HG03571 (cell line): Measurements from ENCODE around the gene TSNAXIP1.

Experiments used
- ATAC-seq: cut with Tn5 transposase; IDR thresholded peaks from one replicate; pipeline ENCODE4 v1.9.1; 2021; ENCODE audit not compliant: unreplicated experiment

TSNAXIP1 gene

DNA sequence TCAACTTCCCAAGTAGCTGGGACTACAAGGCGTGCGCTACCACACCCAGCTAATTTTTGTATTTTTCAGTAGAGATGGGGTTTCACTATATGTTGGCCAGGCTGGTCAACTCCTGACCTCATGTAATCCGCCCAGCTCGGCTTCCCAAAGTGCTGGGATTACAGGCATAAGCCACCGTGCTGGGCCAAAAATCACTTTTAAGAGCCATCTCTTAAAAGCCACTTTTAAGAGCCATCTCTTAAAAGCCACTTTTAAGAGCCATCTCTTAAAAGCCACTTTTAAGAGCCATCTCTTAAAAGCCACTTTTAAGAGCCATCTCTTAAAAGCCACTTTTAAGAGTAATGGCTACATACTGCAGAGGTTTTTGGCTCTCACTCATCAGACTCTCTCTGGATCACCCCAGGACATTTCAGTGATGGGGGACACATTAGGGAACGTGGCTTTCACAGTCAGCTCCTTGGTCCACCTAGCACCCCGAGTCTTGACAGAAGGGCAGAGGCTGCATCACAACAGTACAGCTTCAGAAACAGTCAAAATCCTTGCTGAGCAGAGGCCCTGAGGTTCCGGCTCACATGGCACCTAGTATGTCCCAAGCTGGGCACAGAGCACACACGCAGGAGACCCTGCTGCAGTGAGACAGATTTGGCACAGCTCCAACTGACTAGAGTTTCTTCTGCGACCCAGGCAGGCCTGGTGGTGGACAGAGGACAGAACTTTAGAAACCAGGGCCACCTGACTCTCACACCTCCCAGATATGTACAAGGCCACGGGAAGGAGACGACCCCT, 23.9 kb upstream of the TSNAXIP1 start:
- ATAC-seq = no peak

DNA sequence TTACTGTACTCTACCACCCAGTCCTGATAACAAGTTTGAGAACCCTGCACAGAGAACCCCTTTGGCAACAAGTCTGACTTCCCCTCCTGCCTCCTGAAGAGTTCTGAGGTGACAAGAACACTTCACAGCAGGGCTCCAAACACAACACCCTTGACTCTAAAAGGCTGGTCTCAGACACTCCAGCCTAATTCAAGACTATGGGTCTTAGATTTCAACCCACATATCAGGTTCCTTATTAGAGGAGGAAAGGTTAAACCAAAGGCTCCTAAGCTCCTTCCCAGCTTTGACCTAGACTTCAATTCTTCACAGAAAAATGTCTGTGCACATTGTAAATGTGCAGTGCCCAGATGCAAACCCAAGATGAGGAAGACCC, 23.4 kb upstream of the TSNAXIP1 start:
- no peak for ATAC-seq

DNA sequence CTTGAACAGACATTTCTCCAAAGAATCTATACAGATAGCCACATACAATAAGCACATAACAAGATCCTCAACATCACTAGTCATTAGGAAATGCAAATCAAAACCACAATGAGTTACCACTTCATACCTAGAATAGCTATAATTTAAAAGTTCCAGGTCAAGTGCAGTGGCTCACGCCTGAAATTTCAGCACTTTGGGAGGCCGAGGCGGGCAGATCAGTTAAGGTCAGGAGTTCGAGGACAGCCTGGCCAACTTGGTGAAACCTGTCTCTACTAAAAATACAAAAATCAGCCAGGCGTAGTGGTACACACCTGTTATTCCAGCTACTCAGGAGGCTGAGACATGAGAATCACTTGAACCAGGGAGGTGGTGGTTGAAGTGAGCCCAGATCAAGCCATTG, 20.2 kb upstream of the TSNAXIP1 start:
- ATAC-seq = no peak

DNA sequence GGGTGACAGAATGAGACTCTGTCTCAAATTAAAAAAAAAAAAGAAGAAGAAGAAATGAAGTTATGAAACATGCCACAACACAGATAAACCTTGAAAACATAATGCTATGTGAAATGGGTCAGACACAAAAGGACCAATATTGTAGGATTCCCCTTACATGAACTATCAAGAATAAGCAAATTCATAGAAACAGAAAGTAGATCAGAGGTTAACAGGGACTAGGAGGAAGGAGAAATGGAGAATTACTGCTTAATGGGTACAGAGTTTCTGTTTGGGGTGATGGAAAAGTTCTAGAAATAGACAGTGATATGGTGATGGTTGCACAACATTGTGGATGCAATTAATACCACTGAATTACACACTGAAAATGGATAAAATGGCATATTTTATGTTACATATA, 16.6 kb upstream of the TSNAXIP1 start:
- ATAC-seq = no peak

DNA sequence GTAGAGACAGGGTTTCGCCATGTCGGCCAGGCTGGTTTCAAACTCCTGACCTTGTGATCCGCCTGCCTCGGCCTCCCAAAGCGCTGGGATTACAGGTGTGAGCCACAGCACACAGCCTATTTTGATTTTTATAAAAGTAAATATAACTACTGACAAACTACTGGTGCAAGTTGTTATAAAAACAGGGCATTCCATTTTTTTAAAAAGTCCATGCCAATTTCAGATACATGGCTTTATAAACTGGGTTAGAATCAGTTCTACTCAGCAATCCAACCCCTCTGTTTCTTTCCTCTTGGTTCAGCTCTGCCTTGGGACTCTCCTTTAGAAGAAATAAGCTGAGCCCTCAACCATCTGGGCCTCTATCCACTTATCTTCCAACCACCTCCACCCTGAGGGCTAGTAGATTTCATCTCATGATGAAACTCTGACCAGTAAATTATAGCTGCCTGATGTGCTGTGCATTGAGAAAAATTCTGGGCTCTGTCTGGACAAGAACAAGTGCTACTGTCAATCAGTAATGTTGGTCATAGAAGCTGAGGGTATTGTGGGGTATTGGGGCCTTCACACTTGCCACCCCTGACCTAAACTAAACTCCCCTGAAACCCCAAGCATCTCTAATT, 10.5 kb upstream of the TSNAXIP1 start:
- no peak for ATAC-seq

DNA sequence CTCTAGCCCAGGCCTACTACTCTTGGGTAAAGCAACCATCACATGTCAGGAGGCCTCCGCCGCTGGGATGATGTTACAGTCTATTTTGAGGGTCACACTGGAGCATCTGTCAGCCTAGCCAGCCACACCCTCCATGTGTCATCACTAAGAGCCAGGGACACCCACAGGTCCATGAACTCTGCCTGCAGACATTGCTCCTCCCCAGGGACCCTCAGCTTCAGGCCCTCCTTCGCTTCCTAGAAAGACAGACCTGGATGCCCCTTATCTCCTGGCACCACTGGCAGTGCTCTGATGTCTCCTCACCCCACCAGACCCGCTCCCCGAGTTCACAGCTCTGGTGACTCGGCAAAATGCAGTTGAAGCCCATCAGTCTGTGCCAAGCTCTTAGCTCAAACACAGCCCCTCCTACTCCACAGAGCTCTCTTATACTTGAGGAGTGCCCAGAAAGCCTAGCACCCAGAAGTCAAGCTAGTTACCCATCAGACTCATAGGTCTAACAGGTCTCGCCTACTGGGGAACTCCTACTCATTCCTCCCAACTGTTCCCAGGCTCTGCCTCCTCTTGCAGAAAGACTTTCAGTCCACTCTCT, 6.3 kb upstream of the TSNAXIP1 start:
- no peak for ATAC-seq

DNA sequence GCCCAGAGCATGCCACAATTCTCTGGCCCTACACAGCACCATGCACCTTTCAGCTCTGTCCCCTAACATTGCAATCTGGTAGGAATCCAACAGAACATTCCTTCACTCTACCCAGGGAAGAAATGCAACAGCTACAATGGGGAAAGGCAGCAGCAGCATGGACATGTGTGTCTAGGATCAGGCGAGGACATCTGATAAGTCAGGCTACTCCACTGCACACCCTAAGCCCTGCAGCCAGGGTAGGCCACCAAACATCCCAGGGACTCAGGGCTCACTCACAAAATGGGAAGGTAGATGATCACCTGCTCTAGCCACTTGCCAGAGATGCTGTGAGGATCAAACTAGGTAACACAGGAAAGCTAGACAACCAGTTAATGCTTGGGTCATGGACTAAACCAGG, 5.4 kb upstream of the TSNAXIP1 start:
- ATAC-seq = no peak

DNA sequence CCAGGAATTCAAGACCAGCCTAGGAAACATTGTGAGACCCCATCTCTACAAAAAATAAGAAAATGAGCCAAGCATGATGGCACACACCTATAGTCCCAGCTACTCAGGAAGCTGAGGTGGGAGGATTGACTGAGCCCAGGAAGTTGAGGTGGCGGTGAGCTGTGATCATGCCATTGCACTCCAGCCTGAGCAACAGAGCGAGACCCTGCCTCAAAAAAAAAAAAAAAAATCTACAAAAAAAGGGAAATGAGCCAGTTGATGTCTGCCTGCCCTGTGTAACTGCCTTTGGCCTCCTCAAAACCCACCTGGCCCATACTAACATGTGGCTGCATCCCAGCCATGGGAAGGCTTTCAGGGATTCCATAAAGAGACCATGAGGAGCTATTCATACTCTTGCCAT, 4.8 kb upstream of the TSNAXIP1 start:
- ATAC-seq = no peak

DNA sequence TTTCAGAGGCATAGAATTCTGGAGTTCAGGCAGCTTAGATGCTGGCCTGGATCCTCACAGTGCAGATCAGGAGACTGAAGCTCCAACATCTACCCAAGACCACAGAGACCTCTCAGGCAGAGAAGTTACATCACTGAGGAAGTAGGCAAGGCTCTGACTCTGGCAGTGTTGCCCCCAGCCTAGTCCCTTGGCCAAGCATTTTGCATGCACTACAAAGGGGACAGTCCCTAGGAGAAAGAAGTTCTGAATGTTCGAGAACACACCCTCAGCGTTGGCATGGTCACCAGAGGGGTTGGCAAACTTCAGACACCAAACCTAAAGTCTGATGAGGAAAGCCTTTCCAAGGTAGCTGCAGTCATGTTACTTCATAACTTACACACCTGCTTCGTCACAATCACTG, 2.8 kb upstream of the TSNAXIP1 start:
- no peak for ATAC-seq

DNA sequence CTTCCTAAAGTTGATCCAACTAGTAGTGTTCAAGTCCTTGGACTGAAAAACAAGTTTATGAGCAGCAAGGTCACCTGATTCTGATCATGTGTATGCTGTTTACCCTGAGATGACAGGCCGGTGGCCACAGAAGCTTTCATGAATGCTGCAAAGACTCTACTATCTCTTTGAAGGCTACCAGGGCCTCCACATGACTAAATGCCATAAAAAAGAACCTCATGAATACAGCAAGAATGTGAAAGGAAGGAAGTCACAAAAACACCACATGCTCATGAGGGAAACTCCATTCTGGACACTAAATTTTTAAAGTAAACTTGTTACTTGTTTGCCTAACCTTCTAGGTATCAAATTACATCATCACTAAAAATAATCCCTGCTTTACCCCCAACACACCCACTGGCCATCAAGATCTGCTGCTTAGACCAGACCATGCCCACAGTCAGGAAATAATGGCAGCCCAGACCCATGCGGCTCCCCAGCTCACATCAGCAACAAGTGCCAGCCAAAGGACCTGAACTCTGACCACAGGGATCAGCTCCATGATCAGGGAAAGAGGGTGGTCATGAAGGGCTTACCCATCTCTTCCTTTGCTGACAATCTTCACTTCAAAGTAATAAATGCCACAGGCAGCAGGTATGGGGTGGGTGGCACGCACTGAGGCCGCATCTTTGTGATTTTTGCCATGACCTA, 1.7 kb upstream of the TSNAXIP1 start:
- no peak for ATAC-seq

DNA sequence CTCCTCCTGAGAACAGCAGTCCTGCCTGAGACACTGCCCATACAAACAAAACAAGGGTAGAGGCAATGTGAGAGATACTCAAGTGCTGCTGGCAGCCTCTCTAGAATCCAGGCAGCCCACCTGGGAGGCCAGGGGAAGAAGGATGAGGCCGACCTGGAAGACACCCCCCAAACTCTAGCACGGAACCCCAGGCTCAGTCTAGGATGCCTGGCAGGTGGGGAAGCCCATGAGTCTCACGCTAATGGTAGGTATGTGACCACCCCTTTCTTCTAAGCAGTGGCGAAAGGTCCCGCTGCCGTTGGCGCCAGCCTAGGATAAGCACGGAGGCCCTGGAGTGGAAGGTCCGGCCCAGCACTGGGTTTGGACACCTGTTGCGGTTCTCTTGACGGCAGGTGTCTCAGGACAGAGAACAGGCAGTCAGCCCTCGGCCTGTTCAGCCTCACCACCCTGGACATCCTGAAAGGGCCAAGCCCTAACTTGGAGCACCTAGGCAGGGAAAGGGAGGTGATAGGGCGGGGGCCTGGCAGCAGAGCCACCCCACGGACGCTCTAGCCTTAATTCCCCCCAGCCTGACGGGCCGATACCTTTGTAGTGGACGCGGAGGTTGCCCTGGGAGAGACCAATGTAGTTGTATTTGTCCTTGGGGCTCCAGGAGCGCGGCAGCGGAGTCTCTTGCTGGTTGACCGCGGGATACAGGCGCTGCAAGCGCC, 816 bp upstream of the TSNAXIP1 start:
- ATAC-seq = peak; percentile 1

DNA sequence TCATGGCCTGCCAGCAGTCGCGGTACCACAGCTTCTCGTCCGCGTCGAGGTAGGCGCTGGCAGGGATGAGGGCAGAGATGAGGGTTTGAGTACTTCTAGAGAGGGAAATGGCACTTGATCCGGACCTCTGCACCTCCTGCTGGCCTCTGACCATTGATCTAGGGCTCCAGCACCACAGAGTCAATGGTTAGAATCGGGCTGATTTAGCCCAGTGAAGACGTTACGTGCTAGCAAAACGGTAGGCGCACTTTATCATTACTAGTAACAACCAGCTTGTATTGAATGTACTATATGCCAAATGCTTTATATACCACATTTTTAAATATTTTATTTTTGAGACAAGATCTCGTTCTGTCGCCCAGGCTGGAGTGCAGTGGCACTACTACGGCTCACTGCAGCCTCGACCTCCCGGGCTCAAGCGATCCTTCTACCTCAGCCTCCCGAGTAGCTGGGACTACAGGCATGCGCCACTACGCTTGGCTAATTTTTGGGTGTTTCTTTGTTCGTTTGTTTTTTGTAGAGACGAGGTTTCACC, 526 bp downstream of the TSNAXIP1 start:
- no peak for ATAC-seq

DNA sequence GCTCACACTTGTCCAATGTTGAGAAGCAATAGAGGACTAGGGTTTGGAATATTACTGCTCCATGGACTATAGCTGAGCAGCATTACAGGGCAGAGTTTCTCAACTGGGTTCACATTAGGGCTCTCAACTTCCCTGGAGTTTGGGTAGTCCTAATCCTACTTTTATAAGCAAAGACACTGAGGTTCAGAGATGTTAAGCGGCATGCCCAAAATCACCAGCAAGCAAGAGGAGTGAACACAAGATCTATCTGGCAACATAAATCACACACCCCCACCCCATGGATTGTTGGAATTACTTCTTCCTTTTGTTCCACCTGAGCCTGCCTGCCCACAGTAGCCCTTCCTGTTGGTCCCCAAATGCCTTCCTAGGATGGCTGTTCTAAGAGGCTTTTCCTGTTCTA, 5.2 kb downstream of the TSNAXIP1 start:
- ATAC-seq = no peak

DNA sequence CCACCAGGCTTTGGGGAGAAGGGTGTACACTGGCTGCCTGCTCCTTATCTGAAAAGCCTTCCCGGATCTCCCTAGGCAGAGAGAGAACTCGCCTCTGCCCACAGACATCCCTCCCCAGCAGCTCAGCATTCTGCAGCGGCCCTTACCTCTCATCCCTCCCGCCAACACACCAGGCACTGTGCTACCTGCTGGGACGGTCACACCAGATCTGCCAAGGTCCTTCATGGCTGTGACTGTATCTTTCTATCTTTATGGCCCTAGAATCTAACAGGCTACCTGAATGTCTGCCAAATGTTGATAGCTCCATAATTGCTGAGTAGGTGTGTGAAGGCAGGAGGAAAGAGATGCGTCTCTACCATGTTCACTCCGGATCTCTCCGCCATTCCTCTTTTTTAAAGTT, 7.9 kb downstream of the TSNAXIP1 start:
- ATAC-seq = no peak

DNA sequence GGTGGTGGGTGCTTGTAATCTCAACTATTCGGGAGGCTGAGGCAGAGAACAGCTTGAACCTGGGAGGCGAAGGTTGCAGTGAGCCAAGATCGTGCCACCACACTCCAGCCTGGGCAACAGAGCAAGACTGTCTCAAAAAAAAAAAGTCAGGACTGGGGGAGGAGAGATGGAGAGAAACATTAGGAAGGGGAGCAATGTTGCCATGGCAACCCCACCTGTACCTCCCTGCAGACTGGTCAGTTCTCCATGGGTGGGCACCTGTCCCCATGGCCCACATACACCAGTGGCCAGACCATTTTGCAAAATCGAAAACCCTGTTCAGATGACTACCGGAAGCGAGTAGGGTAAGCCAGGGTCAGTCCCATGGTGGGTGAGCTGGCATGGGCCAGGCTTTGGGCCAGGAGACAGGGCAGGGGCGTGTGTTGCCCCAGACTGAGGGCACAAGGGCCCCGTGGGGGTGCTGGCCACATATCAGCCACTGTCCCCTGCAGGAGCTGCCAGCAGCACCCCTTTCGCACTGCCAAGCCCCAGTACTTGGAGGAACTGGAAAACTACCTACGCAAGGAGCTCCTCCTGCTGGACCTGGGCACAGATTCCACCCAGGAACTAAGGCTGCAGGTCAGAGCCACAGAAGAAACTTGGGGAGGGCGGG, 14.0 kb downstream of the TSNAXIP1 start:
- ATAC-seq = no peak

DNA sequence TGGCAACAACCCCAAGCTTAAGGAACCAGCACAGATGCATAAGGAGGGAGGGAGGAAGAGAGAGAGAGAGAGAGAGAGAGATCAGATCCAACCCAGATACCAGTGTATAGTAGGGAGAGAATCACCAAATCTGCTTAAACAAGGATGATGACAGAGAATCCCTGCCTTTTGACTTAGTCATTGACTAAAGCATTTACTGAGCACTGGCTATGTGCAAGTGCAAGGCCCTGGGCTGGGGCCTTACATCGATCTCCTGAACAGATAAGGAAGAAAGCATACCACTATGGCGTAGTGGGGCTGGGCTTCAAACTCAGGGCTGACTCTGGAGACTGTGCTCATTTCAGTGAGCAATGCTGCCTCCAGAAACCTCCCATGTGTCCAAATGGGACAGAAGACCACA, 15.8 kb downstream of the TSNAXIP1 start:
- ATAC-seq = no peak

DNA sequence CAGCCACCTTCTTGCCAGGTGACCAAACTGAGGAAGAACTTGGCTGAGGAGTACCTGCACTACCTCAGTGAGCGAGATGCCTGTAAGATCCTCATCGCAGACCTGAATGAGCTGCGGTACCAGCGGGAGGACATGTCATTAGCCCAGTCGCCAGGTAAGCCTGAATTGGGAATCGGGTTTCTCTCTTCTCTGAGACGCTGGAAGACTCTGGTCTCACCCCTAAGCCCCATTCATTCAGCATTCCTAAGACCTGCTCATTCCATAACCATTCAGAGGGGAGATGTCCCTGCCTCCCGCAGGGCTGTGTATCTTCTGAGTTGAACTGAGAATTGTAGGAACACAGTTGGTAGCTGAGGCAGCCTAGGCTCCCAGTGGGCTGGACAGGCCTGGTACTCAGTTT, 18.4 kb downstream of the TSNAXIP1 start:
- ATAC-seq = no peak

DNA sequence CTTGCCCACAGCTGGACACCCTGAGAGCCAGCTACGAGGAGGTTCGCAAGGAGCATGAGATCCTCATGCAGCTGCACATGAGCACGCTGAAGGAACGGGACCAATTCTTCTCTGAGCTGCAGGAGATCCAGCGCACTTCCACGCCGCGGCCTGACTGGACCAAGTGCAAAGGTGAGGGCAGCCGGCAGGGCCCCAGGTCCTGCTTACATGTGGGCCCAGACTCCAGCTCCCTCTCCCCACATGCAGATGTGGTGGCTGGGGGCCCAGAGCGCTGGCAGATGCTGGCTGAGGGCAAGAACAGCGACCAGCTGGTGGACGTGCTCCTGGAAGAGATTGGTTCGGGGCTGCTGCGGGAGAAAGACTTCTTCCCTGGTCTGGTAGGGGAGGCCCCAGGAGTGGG, 19.2 kb downstream of the TSNAXIP1 start:
- no peak for ATAC-seq

DNA sequence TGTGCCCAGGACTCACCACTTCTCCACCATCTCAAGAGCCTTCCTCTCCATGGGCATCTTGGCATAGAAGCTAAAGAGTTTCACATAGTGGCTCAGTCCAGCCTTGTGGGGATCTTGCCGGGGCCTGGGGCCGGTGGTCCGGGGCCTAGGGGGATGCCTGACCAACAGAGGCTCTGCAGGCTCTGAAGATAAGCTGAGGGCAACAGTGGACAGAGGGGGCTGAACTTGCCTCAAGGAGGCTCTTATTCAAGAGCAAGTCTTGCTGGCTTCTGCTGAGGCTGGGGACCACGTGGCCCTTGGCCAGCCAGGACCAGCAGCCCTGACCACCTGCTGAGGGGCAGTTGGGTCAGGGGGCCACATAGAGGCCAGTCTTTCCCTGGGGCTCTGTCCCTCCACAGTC, 22.0 kb downstream of the TSNAXIP1 start:
- no peak for ATAC-seq

DNA sequence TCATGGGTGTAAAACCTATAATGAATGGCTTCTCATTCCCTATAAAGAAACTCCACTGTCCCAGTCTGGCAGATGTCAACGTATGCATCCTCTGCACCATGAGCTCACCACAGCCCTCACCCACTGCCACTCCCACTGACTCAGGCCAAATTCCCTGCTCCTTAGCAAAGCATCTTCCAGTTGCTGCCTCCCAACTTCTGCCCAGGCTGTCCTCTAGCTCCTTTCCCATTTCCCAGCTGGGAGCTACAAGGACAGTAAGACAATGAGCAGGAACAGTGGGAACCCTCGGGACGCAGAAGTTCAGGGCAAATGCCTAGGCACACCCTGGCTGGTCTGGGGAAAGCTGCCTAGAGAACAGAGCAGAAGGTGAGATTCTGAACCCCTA, 26.3 kb downstream of the TSNAXIP1 start:
- no peak for ATAC-seq
